GM19025 (cell line): ENCODE measurements around the gene HMGB4.

Experiments
- ATAC-seq: cut with Tn5 transposase; IDR thresholded peaks from one replicate; pipeline ENCODE4 v1.9.1; 2021; ENCODE audit warnings: mild to moderate bottlenecking, low read depth, moderate library complexity; ENCODE audit not compliant: unreplicated experiment

Gene HMGB4

DNA sequence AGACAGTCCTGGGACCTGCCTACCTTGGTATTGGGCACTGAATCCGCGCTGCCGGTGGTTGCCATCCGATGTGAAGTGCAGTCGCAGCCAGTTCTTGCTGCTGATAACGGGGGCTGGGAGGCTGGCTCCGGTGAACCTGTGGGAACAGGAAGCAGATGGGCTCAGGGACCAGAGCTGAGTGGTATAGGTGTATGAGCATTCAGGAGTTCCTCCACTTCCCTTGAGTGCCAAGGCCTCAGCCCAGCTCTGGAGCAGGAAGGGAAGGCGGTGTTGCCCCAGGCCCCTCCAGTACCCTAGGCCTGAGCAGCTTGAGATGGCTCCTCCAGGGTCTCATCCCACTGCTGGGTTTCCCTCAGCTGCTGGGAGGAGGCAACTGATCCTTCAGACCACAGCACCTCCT is 17.0 kb upstream of the HMGB4 start:
- ATAC-seq, result no peak

DNA sequence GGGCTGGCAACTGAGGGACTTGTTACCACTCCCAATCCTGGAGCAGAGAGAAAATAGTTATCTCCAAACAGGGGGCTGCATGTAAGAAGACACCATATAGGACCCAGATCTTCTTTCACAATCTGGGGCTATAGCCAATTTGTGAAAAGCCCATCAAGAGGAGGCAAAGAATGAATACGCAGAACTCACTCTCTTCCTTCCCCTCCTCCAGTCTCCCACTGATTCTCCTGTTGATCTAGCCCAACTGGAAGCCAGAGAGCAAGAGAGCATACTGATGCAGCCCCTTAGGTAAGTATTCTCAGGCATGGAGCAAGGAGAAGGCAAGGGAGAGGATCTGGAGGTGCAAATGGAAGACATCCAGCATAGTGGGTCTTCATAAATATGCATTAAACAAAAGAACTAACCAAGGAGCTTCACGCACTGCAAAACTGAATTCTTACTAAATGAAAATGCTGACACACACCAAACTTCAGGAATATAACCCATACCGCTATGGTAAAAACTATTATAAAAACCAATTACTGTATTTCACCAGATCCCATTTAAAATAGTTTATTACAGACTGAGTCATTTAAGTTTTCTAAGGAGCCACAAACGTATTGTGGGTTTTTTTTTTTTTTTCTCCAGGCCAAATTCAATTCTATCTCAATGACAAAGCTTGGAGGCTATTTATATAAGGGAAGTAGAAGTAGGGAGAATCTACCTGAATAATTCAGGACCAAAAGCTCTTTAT is 15.5 kb upstream of the HMGB4 start:
- ATAC-seq, result no peak

DNA sequence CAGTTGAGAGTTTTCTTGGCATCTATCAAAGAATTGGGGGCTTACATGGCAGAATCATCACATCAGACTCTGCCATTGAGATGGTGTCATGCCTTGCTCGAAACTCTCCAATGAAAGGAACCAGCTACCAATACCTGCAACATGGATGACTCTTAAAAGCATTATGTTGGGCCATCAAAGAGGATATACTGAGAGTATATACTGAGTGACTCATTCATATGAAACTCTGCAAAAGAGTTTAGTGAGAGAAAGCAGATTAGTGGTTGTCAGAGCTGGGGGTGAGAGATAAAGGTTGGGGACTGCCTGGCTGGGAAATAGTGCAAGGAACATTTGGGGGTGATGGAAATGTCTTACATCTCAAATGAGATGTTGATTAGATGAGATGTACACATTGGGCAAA is 14.7 kb upstream of the HMGB4 start:
- no peak for ATAC-seq

DNA sequence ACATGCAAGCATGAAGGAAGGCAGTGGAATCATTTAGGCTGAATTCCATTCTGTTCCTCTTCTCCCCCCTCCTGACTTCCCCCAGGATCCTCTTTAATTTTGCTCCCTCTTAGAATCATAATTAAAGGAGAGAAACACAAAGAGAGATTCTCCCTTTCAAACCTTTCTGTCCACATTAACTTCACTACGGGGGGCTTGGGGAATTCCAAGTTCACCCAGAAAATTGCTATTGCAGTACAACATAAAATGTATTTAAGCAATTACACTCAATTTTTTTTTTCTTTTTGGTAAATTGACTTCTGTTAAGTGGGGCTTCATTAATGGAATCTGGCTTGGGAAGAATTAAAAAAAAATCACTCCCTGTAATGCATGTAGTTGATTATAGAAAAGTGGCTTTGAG is 13.4 kb upstream of the HMGB4 start:
- ATAC-seq, result no peak

DNA sequence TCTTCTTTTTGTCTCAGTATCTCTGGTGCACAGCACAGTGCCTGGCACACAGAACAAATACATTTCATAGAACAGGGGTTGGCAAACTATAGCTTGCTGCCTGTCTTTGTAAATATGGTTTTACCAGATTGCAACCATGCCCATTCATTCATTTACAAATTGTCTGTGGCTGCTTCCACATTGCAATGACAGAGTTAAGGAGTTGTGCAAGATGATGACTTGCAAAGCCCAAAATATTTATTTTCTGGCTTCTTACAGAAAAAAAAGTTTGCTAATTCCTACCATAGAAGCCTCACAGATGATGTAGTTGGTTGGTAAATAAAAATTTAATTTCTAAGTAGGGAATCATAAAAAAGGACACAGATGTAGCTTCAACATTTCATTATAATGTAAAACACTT is 11.2 kb upstream of the HMGB4 start:
- no peak for ATAC-seq

DNA sequence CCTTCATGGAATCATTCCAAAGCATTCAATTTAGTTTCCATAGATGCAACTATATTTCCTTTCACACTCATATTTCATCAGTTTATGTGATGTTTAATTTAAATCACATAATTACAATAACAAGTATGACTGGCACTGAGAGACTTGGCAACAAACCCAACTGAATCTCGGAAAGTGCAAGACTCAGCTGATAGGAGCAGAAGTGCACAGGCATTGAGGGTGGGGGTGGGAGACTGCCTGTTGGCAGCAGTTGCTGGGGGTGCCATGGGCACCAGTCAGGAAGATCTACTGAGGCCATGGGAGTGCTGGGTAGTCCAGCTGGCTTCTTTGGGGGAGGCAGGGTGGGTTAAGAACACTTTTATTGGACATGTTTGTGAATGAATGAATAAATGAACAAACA is 10.4 kb upstream of the HMGB4 start:
- no peak for ATAC-seq

DNA sequence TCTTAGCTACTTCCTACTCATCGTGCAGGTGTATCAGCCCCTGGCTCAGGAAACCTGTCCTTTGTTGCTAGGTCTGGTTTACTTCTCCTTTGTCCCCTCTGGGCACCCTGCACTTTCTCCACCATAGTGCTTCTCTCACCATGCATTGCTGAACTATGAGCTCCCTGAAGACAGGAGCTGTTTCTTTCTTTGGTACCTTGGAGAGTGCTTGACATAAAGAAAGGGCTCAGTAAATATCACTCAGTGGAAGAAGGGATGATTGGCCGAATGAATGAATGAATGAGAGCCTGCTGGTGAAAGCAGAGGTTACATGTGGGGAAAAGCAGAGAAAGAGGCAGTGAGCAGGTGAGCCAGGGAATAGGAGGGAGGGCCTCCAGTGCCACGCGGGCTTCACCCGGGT is 9.8 kb upstream of the HMGB4 start:
- ATAC-seq, result no peak

DNA sequence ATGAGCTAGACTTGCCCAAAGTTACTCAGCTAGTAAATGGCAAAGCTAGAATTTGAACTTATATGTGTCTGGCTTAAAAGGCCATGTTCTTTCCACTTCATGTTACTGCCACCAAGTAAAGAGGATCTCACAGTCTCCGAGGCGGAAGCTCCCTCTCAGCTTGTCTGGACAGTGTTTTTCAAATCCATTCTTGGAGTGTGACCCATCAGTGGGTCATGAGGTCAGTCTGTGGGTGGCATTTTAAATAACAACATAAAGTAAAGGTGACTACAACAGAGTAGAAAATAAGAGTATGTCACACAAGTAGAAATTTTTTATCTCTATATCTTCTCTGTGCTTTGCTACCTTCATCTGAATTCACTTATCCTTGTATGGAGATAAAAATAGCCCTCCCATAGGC is 3.2 kb upstream of the HMGB4 start:
- no peak for ATAC-seq

DNA sequence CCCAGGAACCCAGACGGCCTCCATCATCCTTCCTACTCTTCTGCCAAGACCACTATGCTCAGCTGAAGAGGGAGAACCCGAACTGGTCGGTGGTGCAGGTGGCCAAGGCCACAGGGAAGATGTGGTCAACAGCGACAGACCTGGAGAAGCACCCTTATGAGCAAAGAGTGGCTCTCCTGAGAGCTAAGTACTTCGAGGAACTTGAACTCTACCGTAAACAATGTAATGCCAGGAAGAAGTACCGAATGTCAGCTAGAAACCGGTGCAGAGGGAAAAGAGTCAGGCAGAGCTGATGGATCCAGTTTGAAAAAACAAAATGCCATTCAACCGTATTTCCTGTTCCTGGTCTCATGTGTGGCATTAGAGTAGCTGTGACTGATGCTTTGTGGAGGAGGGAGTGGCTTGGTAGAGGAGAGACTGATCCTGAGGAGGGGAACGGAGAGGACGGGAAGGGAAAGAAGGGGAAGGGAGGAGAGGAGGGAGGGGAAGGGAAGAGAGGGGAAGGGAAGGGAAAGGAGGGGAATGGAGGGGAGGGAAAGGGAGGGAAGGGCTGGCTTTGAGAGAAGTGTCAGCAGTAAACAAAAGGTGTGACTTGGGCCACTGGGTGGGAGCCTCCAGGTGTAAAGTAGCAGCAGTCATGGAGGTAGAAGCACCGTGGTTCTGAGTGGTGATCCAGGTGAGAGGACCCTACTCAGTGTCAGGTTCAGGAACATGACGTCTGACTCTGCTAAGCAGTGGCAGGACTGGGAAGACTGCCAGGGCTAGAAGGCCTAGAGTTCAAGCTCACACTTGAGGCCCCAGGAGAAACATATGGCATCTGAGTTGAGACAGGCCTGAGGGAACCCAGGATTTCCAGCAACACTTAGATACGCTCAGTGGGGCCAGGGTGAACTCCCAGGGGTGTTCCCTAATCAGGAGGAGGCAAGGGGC is 846 bp downstream of the HMGB4 start:
- no peak for ATAC-seq

DNA sequence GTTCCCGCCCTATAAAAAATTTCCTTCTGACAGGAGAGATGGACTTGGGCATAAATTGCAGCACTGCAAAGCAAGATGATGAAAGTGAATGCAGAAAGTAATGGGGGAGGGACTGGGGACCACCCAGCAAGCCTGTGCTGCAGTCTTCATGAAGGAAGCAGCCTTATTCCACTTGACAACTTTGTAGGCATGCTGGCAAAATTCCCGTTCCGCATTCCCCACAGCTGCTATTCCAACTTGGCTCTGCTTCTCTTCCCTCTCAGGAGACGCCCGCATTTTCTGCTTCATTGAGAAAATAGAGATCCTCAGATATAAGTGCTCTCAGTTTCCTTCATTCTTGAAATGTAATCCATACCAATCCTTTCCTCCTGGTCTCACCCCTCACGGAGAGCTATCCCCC is 2.4 kb downstream of the HMGB4 start:
- ATAC-seq, result no peak

DNA sequence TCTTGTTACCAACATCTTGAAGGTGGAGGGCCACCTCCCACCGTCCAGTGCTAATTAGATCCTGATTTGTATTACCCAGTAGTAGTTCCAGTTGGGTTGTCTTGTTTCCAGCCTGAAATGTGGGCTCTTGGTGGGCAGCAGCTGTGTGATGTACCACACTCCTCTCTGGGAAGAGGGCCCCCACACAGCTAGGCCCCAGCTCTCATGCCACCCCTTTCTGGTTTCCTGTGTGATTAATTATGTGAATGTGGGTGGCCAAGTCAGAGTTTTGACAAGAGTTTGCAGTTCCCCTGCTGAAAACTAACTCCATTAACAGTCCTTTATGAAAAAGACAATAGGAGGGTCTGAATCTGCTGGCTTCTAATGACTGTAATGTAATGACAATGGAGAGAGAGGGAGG is 3.8 kb downstream of the HMGB4 start:
- no peak for ATAC-seq

DNA sequence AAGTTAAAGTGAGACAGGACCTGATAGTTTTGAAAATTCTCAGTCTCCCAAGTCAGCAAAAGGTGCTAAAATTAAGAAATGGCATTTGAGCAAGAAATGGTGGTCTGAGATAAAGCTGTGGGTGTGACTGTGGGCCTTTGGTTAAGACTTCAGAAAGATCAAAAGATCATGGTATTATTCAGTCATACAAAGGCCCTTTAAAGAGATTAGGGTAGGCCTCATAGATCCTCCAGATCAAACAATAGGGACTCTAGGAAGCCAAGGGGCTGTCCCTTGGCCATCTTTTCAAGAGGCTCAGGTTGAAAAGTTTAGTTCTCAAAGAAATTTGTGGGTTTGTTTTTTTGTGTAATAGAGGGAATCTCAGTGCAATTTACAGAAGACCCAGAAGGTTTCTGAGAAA is 8.4 kb downstream of the HMGB4 start:
- ATAC-seq, result no peak

DNA sequence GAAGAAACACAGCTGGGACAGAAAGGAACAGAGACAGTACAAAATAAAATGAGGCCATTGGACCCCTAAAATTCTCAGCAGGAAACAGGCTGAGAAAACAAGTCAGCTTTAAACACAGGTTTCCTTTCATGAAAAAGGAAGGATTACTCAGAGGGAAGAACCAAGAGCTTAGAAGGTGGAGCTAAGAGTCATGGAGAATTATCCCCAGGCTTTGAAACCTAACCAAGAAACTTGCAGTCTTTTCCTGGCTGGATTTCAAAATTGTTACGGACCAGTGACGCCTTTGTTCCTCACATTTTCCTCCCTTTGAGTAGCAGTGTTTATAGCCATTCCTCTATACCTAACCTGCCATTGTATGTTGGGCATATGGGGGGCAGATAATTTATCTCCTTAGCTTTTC is 8.8 kb downstream of the HMGB4 start:
- no peak for ATAC-seq

DNA sequence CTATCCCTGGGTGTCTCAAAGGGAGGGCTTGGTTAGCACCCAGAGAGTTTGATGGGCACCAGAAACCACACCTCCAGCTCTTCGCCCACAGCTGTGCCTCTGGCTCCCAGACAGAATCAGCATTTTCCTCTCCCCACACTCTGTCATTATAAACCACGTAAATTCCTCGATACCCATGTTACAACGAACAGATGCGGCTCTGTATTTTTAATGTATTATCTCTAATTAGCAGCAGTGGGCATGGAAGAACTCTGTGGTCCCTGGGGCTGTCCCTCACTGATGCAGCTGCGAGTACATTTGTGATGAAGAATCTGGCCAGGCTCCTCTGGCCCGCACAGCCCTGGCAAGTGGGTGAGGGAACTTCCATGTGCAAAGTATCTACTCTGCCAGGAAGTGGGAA is 10.8 kb downstream of the HMGB4 start:
- ATAC-seq, result no peak

DNA sequence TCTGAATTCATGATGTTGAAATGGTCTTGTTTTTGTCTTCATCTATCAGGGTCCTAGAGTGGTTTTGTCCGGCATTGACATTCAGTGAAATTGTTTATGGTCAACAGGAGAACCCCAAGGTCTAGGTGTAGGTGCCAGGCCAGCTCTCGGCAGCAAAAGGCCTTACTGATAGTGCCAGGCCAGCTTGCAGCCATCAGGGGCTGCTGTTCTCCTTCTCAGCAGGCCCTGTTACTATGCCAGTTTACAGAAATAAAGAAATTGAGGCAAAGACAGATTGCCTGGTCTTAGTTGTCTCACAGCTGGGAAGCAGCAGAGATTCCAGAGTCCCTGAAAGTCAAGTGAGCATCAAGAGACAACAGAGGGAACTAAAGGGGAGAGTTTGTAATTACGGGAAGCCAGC is 12.0 kb downstream of the HMGB4 start:
- ATAC-seq, result no peak

DNA sequence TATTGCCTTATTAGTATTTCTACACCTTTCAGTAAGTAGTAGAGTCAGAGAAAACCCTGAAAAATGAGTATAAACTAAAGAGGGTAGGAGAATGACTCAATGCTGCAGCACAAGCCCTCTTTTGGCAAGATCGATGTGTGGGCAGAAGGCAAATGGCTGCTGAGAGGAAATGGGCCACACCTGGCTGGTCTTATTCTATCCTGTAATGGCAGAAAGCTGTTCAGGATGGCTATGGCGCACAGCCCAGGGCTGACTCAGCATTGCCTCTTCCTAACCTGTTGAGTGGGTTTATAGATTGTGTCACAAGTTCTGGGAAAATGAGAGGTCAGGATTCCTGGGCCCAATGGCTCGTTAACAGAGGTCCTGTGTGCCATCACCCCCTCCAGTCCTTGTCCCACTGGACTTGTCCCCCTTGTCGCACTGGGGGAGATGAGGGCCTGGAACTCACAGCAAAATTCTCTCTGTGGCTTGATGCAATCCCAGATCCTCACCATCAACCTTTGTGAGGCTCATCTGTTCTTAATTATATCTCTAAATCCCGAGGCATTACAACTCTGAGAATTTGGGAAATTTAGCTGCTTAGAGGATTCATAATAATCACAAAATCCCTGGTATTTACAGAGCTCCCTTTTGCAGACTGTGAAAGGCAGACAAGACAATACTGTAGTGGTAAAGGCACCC is 13.2 kb downstream of the HMGB4 start:
- ATAC-seq, result no peak

DNA sequence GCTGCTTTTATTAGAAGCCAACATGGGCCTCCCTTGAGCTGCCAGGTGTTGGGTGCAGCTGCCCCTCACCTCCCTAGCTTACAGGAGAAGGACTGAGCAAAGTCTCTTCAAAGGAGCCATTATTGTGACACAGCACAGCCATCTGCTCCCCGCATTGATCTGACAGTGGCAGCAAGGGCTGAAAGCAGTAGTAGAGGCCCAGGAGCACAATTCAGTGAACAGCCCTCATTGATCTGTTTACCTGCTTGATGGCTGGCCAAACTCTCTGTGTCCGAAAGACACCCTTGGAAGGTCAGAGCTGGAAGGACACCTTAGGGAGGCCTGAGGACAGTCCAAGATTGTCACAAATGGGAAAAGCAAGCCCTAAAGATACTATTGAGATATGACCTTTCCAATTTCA is 14.5 kb downstream of the HMGB4 start:
- ATAC-seq, result no peak

DNA sequence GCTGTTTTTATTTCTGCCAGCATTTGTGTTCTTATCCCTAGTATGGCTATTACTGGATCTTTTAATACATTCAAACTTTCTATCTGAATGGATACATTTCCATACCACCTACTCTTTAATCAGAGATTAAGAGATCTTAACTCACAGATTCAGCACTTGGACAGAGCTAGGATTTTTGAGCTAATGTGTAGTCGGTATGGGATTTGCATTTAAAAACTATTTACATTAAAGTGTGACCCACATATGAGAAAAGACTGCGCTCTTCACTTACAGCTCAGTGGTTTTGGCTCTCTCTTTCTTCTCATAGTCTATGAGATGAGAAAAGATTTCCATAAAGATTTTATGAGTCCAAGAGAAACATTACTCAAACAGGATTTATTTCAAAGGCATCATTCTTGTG is 16.4 kb downstream of the HMGB4 start:
- no peak for ATAC-seq

DNA sequence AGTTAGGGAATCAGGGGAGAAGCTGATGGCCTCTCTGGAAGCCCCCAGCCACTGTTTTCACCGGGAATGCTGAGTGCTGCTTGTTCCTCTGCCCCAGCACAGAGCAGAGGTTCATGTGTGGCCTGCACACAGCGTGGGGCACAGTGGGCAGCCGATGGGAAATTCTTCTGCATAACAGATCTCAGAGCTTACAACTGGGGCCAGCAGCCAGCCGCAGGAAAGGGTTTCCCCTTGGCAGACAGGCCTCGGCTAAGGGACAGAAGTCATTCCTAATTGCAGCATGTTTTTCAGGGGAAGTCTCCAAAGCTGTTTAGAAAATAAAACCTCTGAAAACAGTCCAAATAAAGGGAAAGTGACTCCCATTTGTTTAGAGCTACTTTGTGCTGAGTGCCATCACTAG is 22.6 kb downstream of the HMGB4 start:
- ATAC-seq, result no peak

DNA sequence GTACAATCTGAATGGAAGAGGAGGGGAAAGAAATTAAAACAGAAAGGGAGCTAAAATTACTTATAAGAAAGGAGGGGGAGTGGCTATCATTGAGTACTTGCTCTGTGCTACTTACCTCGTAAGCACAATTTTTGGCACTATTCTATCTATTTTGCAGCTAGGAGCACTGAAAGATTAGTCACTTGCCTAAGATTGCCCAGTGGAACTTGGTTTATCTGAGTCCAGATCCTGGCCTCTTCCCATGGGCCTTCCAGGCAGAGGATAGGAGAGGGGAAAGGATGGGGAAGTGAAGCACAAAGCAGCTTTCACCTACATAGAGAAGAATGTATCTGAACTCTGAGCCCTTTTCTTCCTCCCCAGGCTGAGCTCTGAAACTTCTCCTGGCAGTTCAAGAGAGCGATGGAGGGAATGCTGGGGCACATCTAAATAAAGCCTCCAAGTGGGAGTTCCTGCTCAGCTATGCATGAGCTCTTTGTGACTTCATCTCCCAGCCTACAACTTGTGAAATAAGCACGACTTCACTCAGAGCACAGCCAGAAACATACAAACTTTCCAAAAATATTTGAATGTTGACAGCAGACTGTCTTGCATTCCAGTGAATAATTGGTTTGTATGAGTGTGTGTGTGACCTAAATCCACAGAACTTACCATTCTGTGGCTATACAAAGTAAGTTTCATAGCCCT is 29.4 kb downstream of the HMGB4 start:
- ATAC-seq, result no peak

DNA sequence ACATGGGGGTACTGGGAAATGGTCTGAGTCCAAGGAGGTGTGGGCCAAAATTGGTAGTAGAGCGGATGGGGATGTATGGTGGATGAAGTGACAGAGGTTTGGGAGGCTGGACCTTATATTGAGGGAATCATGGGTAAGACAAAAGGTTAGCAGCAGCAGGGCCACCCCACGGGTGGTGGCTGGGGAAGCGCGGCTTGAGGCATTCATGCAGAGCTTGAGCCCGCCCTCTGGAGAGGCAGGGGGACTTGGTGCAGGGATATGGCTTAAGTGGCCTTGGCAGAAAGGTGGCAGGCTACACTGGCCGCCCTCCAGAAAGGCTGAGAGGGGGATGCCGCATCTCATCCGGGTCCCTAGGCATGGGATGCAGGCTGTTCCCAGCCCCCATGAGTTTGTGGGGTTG is 31.5 kb downstream of the HMGB4 start:
- no peak for ATAC-seq
